Measurements from ENCODE around the gene FAM181A.

FAM181A gene

GRCh38 chr14:93962701-93963601 is 35.8 kb downstream of the FAM181A start:
- ATAC-seq: no peak
- DNase-seq: peak; percentile 42

DNA sequence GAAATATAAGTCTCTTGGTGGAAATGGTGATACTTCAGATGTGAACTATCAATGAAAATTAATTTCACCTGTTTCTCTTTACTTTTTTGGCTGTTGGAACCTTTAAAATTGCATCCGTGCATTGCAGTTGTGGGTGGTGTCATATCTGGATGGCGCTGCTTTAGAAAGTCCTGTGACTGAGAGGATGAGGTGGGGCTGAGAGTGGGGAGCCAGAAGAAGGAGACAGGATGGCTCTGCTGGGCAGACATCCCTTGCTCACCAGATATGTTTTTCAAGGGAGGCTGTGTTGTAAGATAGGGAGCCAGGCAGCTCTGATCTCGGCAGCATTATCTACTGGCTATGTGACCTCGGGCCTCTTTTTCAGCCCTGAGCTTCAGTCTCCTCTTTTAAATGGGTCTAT is 36.5 kb downstream of the FAM181A start:
- DNase-seq (no peak), ATAC-seq (no peak)

DNA sequence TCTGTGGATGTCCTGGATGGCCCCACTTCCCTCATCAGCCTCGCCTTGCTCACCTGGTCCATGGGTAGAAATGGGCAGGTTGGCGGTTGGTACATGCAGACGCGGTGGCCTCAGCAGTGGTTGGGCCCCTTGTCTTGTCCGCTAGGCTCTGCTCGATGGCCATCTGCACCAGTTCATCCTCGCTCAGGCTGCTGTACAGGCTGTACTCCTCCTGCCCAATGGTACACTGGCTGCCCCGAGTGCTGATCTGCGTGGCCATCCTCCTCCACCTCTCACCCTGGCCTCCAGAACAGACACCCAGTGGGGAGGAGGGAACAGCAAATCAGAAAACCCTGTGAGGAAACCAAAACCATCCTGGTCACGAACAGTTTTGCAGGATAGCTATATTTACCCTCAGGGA is 37.1 kb downstream of the FAM181A start:
- no peak for DNase-seq
- ATAC-seq: no peak

GRCh38 chr14:93964820-93965286 is 37.7 kb downstream of the FAM181A start:
- no peak for ATAC-seq
- DNase-seq: no peak

- DNase-seq (no peak), ATAC-seq (no peak)
These were observed 38.2 kb downstream of the FAM181A start for GRCh38 chr14:93965287-93965821.

DNA sequence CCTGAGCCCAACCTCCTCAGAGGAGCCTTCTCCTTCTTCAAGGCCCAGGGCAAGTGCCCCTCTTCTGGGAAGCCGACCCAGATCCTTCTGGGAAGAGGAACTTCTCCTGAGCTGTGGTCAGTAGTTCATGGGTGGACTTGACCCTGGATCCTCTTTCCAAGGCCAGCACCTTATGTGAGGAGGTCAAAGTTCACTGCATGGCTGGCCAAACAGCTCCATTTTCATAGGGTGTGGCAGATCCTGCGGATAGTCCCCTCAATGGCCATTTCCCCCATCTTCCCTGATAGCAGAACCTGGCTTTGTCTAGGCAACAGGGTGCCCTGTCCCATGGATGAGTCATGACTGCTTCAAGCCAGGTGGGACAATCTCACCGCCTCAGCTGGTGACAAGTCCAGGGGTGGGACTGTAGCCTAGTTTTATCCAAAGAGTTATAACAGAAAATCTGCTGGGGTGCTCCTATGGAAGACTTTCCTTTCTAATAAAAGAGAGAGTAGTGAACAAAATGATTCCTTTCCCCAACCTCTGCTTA is 38.9 kb downstream of the FAM181A start:
- ATAC-seq (no peak), DNase-seq (no peak)

DNA sequence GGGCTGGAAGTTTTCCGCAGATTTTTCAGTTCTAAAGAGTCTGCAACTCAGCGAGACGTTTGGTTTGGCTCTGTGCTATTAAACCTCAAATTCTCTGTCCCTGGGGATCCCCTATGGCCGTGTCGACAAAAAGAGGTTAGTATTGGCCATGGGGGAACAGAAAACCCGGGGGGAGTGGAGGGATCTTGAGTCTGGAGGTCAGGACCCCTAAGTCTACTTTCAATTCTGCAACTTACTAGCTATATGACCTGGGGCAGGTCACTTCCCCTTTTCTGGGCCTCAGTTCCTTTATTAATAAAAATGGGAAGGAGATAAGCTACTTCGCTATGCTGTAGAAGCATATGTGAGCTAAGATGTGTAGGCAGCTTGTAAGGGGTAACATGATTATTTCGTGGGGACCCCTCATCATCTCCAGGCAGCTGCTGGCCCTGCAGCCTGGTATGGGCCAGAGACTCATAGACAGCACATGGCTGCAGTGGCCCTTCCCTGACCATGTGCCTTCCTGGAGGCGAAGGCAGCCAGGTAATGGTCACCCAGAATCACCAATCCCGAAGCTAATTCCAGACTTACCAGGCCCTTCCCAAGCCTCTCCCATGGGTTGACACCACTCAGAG is 40.6 kb downstream of the FAM181A start:
- no peak for DNase-seq
- ATAC-seq: no peak

DNA sequence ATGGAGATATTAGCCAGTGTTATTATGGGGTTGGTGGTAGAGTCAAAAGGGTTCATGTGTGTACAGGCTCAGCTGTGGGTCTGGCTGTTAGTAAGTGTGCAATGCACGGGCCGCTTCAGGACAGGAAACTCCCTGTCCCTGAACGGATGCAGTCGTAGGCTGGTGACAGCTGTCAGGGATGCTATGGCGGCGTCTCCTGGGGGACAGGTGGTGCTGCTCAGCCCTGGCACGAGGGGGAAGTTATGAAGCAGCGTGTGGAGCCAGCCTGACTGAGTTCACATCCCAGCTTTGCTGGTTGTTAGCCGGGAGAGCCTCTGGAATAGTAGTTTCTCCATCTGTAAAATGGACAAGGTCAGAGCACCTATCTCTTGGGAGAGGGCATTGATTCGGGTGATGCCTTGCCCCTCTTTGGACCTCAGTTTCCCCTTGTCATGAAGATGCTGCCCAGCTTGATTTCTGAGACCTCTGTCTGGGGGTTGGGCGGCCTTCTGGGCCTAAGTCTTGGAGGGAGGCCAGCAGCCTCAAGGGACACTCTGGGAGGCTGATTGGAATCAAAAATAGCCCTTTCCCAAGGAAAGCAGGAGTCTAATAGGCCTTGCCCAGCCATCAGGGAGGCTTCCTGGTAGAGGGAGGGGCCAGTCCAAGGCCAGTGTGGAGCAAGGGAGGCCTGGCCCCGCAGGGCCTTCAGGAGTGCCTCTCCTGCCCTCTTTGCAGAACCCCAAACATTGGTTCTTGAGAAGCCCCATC is 42.1 kb downstream of the FAM181A start:
- ATAC-seq (no peak), DNase-seq (no peak)

DNA sequence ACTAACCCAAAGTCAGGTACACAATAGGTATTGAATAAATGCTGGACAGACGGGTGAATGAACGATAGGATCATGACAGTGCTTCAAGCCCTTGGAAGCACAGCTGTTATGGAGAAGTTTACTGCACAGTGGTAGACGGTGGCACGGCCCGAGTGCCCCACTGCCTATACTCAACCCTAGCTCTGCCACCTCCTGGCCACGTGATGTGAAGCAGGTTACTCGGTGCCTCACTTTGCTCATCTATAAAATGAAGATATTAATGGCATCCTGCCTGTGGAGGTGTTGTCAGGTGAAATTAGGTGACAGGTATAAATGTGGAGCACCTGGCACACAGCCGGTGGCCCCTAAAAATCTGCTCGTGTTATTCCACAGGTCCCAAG is 43.4 kb downstream of the FAM181A start:
- peak; percentile 66 for ATAC-seq
- DNase-seq: peak; percentile 68

- DNase-seq: peak; percentile 73
- ATAC-seq: peak; percentile 74
These were observed 44.0 kb downstream of the FAM181A start for GRCh38 chr14:93970965-93971634.

DNA sequence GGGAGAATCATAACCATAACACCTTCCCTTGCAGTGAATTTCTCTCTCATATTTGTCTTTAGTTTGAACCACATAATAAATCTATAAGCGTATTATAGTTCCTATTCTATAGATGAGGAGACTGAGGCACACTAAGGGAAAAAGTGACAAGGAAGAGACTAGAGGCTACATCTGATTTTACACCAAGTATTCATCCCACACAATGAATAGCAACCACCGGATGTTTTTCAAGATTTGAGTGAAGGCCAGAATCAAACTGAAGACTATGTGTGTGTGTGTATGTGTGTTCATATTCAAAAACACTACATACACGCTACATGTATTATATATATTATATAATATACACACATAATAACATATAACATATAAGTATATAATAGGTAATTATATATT is 44.5 kb downstream of the FAM181A start:
- DNase-seq: no peak
- no peak for ATAC-seq

- DNase-seq: peak; percentile 55
- ATAC-seq: peak; percentile 19
These were observed 45.6 kb downstream of the FAM181A start for GRCh38 chr14:93972618-93973205.

GRCh38 chr14:93973607-93974006 is 46.5 kb downstream of the FAM181A start:
- DNase-seq (no peak), ATAC-seq (no peak)

DNA sequence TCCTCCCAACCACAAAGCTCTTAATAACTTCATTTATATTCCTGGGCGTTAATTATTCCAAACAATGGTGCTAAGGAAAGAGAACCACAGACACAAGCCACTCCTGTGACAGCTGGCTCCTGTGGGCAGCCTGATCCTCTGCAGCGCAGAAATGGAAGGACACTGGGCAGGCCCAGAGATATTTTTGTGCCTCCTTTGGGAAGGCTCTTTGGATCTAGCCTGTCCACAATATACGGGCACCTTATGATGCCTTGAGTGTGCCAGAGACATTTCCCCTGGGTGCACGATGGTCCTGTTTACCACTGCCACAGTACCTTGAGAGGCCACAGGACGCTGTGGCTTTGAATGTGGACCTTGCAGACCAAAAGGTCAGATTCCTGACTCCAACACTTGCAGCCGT is 47.2 kb downstream of the FAM181A start:
- DNase-seq (no peak), ATAC-seq (no peak)

DNA sequence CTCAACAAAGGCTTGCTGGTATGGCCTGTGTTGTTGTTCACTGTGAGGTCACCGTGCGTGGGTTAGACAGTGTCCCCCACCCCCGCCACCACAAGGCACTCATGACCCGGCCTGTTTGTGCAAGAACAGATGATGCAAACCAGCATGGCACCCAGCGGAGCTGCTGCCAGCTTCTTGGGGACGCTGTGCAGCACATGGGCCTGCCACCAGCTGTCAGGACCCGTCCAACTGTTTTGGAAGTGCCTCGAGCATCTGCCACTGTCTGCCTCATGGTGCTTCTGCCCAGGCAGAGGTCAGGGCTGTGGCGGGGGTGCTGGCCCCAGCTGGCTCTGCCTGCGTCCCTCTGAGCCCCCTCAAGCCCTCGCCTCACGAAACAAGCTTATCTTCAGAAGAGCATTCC is 47.7 kb downstream of the FAM181A start:
- DNase-seq: no peak
- no peak for ATAC-seq

DNA sequence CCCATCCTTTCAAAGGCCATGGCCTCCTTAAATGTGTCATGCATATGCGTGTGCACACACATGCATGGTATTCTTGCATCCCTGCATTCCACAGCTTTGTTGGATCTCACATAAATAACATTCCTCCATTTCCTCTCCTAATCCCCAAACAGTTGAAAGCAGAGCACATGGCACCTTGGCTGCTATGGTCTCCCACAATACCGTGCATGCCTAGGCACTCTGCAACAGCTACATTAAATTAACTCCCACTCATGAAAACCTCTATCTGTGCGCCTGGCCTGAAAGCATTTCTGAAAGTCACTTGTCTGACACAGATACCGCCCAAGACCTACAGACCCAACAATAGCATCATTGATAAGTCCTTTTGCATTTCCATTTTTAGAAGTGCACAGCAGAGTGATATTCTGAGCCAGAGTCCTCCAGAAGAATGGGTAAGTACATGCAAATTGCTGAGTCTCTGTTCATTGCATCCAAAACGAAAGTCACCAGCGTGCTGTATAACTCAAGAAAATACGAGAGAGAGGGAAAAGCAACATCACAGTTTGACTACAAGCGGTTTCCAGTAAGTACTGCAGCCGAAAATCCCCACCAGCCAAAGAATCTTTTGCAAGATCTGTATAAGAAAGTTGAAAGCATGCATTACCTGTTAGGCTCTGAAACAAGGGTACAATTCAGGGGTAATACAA is 48.8 kb downstream of the FAM181A start:
- DNase-seq (no peak), ATAC-seq (peak; percentile 17)

DNA sequence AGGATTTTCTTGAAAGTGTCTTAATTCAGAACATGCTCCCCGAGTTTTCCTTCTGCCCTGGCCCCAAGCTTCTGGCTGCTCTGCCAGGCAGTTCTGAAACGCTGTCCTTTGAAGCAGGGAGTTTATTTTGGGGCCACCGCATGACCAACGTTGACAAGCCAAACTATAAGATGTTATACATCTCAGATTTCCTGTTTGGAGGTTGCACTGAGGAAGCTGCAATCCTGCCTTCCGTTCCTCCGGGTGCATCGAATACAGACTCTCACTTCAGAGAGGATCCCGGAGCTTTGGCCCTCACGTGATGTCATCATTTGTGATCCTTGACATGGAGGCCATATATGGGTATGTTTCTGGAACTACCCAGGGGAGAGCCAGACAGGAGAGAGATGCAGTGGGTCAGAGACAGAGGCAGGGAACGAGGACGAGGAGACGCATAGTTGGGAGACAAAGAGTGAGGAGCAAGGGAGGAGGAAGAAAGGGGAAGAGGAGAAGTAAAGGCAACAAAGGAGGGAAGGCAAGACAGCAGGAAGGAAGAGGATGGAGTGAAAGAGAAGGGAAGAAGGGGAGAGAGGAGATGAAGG is 49.4 kb downstream of the FAM181A start, which contains the start of gene ASB2:
Gene ASB2 (minus strand): TSS at position 94 of the 581 bp plus-strand sequence. CDS start 12,031 bp downstream, outside the sequence.
- ATAC-seq (no peak), DNase-seq (no peak)

GRCh38 chr14:93977171-93977570 is 50.0 kb downstream of the FAM181A start:
- DNase-seq: no peak
- ATAC-seq: no peak

DNA sequence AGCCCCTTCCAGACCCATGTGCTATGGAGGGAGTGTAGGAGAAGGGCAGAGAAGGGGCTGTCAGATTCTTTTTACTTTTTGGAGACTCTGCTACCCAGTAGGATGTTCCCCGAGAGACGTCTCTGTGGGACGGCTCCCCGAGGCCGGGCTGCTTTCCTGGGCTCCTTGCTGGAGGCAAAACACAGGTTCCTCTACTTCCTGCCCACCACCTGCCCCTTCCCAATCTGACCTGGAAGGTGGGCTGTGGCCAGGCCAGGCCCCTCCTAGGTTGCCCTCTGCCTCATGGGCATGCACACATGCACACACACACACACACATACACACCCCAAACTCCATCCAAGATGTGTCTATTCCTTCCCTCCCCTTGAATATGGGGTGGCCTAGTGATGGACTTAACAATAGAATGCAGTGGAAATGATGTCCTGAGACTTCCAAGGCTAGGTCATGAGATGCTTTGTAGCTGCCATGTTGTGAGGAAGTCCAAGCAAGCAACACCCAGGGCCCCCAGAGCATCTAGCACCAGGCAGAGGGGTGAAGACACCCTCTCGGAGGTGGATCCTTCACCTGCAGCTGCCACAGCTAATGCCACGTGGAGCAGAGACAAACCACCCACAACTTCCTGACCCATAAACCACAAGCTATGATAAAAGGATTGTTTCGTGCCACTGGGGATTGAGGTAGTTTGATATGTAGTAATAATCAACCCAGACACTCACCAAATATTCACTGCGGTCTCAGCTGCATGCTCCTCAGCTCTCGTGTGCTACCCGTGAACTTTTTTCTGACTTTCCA is 50.8 kb downstream of the FAM181A start:
- DNase-seq: peak; percentile 74
- ATAC-seq: peak; percentile 87

Measured in stimulated activated naive CD8-positive, alpha-beta T cell treated with anti-CD3 and anti-CD28 coated beads, Interleukin-15, Interleukin-2, amounts not matched to agents 100 U/mL and 50 U/mL, for 24 hours (primary cell).